ENCODE measurements around the gene NMRK1.

Gene NMRK1

GRCh38 chr9:75101004-75101588, 13.1 kb upstream of the NMRK1 start:
- DNase-seq, result no peak

- DNase-seq, result no peak
These were observed 8.8 kb upstream of the NMRK1 start for GRCh38 chr9:75096796-75097195.

- no peak for DNase-seq
These were observed 4.8 kb upstream of the NMRK1 start for GRCh38 chr9:75092766-75093165.

GRCh38 chr9:75090579-75090978, 2.6 kb upstream of the NMRK1 start:
- DNase-seq, result no peak

GRCh38 chr9:75089373-75089766, 1.4 kb upstream of the NMRK1 start:
- no peak for DNase-seq

- DNase-seq, result peak; percentile 27 to 32
These were observed 854 bp upstream of the NMRK1 start for GRCh38 chr9:75088646-75089372.

- no peak for DNase-seq
These were observed 599 bp downstream of the NMRK1 start for GRCh38 chr9:75087289-75087823.

- no peak for DNase-seq
These were observed 1.2 kb downstream of the NMRK1 start for GRCh38 chr9:75086541-75087288.

- no peak for DNase-seq
These were observed 2.3 kb downstream of the NMRK1 start for GRCh38 chr9:75085640-75086039.

- no peak for DNase-seq
These were observed 3.8 kb downstream of the NMRK1 start for GRCh38 chr9:75084081-75084672.

- no peak for DNase-seq
These were observed 4.6 kb downstream of the NMRK1 start for GRCh38 chr9:75083188-75083970.

GRCh38 chr9:75081632-75082031, 6.3 kb downstream of the NMRK1 start:
- no peak for DNase-seq

- DNase-seq, result no peak
These were observed 15.1 kb downstream of the NMRK1 start for GRCh38 chr9:75072895-75073294.

- DNase-seq, result no peak
These were observed 16.3 kb downstream of the NMRK1 start for GRCh38 chr9:75071530-75072122.

- DNase-seq, result no peak
These were observed 18.8 kb downstream of the NMRK1 start for GRCh38 chr9:75069171-75069570.

- DNase-seq, result no peak
These were observed 20.1 kb downstream of the NMRK1 start for GRCh38 chr9:75067894-75068293.

- no peak for DNase-seq
These were observed 22.4 kb downstream of the NMRK1 start for GRCh38 chr9:75065510-75065909.

GRCh38 chr9:75064307-75065025, 23.5 kb downstream of the NMRK1 start:
- peak; percentile 37 to 66 for DNase-seq

GRCh38 chr9:75063556-75064305, 24.2 kb downstream of the NMRK1 start:
- peak; percentile 37 to 69 for DNase-seq

GRCh38 chr9:75061169-75061568, 26.8 kb downstream of the NMRK1 start:
- no peak for DNase-seq

Data from NCI-H524 (cell line).